Osteoblast (primary cell): ENCODE results near the gene SPATA17. TPM values are rescaled to one million over a fixed set of nuclear protein-coding genes. Genes with fewer than 3 reads are reported as not detected.

Source experiments
- DNase-seq: peaks from one replicate; pipeline ENCODE4 v3.0.0; 2011; ENCODE audit warnings: low spot score, mixed read lengths; ENCODE audit not compliant: insufficient read length; ENCODE audit errors: missing footprints
- H2AFZ ChIP-seq: 2 replicates; pipeline ENCODE4 v1.6.0; 2011; ENCODE audit warnings: mild to moderate bottlenecking, low read length
- H3K27ac ChIP-seq: 2 replicates; pipeline ENCODE4 v1.5.1; 2011; ENCODE audit warnings: mild to moderate bottlenecking, low read depth, low read length, moderate library complexity
- H3K27me3 ChIP-seq: 2 replicates; pipeline ENCODE4 v1.6.0; 2012; ENCODE audit warnings: mild to moderate bottlenecking, control low read depth, inconsistent platforms, low read length, moderate library complexity; ENCODE audit not compliant: insufficient read depth
- H3K36me3 ChIP-seq: 2 replicates; pipeline ENCODE4 v1.5.1; 2011; ENCODE audit warnings: mild to moderate bottlenecking, low read length, control low read depth, moderate library complexity; ENCODE audit not compliant: insufficient read depth
- H3K4me1 ChIP-seq: 2 replicates; pipeline ENCODE4 v1.5.1; 2011; ENCODE audit warnings: mild to moderate bottlenecking, low read length, control low read depth, moderate library complexity; ENCODE audit not compliant: insufficient read depth
- H3K4me2 ChIP-seq: 2 replicates; pipeline ENCODE4 v1.6.0; 2011; ENCODE audit warnings: mild to moderate bottlenecking, low read length; ENCODE audit not compliant: insufficient read depth
- H3K4me3 ChIP-seq: fragments of 200-600 bp; sonication (generic); 3 replicates; pipeline ENCODE4 v1.5.1; 2012; ENCODE audit warnings: mild to moderate bottlenecking, low read length, inconsistent platforms; ENCODE audit not compliant: insufficient read depth
- H3K79me2 ChIP-seq: 2 replicates; pipeline ENCODE4 v1.6.0; 2012; ENCODE audit warnings: mild to moderate bottlenecking, low read length, control low read depth, inconsistent platforms; ENCODE audit not compliant: insufficient read depth
- H3K9me3 ChIP-seq: 2 replicates; pipeline ENCODE4 v1.5.1; 2011; ENCODE audit warnings: low read depth, low read length, control low read depth
- H4K20me1 ChIP-seq: 2 replicates; pipeline ENCODE4 v1.6.0; 2012; ENCODE audit warnings: mild to moderate bottlenecking, low read length, control low read depth; ENCODE audit not compliant: insufficient read depth
- CTCF ChIP-seq: IDR thresholded peaks from 2 replicates; pipeline ENCODE4 v1.5.1; 2011; ENCODE audit warnings: mild to moderate bottlenecking, low read depth, low read length, moderate library complexity; ENCODE audit errors: extremely low read depth
- total RNA-seq: library from RNA; depleted of rRNA; stranded (reverse); fragments of >200 nt; gene quantifications from 2 replicates; pipeline ENCODE4 v1.2.3, GENCODE V29; 2012

The SPATA17 gene
- total RNA-seq, 1 donor: 0.36 TPM

DNA sequence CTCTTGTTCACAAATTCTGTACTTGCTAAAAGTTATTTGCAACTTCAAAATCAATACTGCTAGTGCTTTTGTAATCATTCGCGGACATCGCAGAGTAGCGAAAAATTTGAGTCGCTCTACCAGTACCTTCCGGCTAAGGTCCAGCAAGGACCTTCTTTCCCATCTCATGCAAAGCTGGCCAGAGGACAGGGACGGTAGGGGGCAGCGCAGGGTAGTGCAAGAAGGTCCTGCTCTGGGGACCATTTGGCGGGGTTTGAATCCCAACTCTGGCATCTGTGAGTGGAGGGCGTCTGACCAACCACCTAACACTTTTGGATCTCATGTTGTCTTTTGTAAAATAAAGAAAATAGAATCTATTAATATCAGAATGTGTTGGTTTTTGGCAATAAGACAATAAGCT lies 258.3 kb downstream of the SPATA17 start:
- Histone ChIP-seq H3K4me1 (no peaks in the 10 kb centered on the region), H2AFZ (no peak overlapping the region), H3K9me3 (peaks cover 3% of the 10 kb centered on the region), H3K27ac (no peak overlapping the region), H3K4me3 (no peak overlapping the region), H4K20me1 (no peaks in the 10 kb centered on the region), H3K36me3 (no peaks in the 10 kb centered on the region), H3K27me3 (no peaks in the 10 kb centered on the region), H3K79me2 (no peaks in the 10 kb centered on the region), H3K4me2 (no peak overlapping the region)
- no peak for TF ChIP-seq CTCF
- no peak for DNase-seq

- Histone ChIP-seq H2AFZ (no peak overlapping the region), H3K4me1 (no peaks in the 10 kb centered on the region), H3K9me3 (no peaks in the 10 kb centered on the region), H3K4me3 (no peak overlapping the region), H3K27me3 (no peaks in the 10 kb centered on the region), H3K36me3 (no peaks in the 10 kb centered on the region), H3K79me2 (no peaks in the 10 kb centered on the region), H4K20me1 (no peaks in the 10 kb centered on the region), H3K4me2 (no peak overlapping the region), H3K27ac (no peak overlapping the region)
- TF ChIP-seq CTCF: no peak
- DNase-seq: no peak
Observed at GRCh38 chr1:217891966-217892365, 260.8 kb downstream of the SPATA17 start.

GRCh38 chr1:217892750-217893149 lies 261.6 kb downstream of the SPATA17 start:
- no peak overlapping the region for H2AFZ ChIP-seq
- no peak for TF ChIP-seq CTCF

GRCh38 chr1:217895841-217896240 lies 264.7 kb downstream of the SPATA17 start:
- Histone ChIP-seq H3K79me2 (no peaks in the 10 kb centered on the region), H3K36me3 (no peaks in the 10 kb centered on the region), H3K27ac (no peak overlapping the region), H3K4me2 (no peak overlapping the region), H4K20me1 (no peaks in the 10 kb centered on the region), H3K4me1 (no peaks in the 10 kb centered on the region), H3K9me3 (no peaks in the 10 kb centered on the region), H3K4me3 (no peak overlapping the region), H2AFZ (no peak overlapping the region), H3K27me3 (no peaks in the 10 kb centered on the region)
- TF ChIP-seq CTCF: no peak
- no peak for DNase-seq

More at GRCh38 chr1:217892750-217893149, 261.6 kb downstream of the SPATA17 start:
- Histone ChIP-seq H3K4me3 (no peak overlapping the region), H3K27me3 (no peaks in the 10 kb centered on the region), H4K20me1 (no peaks in the 10 kb centered on the region), H3K9me3 (no peaks in the 10 kb centered on the region), H3K79me2 (no peaks in the 10 kb centered on the region), H3K36me3 (no peaks in the 10 kb centered on the region), H3K4me2 (no peak overlapping the region), H3K4me1 (no peaks in the 10 kb centered on the region), H3K27ac (no peak overlapping the region)
- no peak for DNase-seq
